NCI-H1694 treated with DMSO at 0.1 percent for 48 hours (cell line): ENCODE results near the gene AKAP14.
"Not testable (repeated sequence)": the region's sequence is repeated elsewhere in the genome, so short reads cannot be mapped to it uniquely, and the experiment has no call there.

Experiments used
- DNase-seq: peaks from one replicate; lab custom pipeline; 2025; lab: John Stamatoyannopoulos, UW

Gene AKAP14

GRCh38 chrX:119922391-119922790, 26.7 kb downstream of the AKAP14 start:
- DNase-seq = not testable (repeated sequence)

- DNase-seq = no peak
Measured at GRCh38 chrX:119935215-119935874, 39.7 kb downstream of the AKAP14 start.

- DNase-seq = no peak
Measured at GRCh38 chrX:119941336-119941735, 45.6 kb downstream of the AKAP14 start.

- no peak for DNase-seq
Measured at GRCh38 chrX:119942173-119942819, 46.6 kb downstream of the AKAP14 start.

- DNase-seq = no peak
Measured at GRCh38 chrX:119942831-119943184, 47.1 kb downstream of the AKAP14 start.

DNA sequence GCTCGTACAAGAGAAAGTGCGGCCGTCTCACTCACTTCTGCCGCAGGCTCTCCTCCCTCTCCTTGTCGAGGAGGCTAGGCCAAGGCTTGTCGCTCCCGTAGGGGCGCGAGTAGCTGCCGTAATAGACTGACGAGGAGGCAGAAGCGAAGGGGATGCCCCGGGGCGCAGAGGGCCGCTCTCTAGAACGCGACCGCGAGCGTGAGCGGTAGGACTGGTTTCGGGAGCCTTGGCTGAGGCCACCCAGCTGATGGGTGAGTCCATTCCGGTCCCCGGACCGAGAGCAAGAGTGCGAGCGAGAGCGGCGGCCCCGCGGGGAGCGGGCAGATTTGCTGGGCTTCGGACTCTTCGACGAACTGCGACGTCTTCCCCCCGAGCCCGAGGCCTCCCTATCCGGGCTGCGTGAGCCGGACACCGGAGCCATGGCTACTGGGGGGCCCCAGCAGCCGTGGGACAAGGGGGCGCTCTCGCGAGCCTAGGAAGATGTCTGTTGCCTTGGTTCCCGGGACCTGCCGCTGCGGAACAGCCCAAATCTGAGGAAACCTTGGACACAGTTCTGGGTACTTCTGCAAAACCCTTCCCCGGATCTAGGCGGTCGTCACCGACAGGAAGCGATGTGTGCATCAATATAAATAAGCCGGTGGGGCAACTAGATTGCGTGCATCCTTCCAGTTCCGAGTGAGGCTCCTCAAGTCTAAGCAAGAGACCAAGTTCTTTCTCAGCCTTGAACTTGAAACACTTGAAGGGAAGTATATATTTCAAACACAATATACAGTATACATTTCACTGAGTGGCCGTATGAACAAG, 47.7 kb downstream of the AKAP14 start, which contains the start of gene NKAP:
TSS of gene NKAP (minus strand) at position 567 of the 804 bp plus-strand sequence. CDS start at position 421, 146 bp downstream.
- DNase-seq = peak; percentile 84

DNA sequence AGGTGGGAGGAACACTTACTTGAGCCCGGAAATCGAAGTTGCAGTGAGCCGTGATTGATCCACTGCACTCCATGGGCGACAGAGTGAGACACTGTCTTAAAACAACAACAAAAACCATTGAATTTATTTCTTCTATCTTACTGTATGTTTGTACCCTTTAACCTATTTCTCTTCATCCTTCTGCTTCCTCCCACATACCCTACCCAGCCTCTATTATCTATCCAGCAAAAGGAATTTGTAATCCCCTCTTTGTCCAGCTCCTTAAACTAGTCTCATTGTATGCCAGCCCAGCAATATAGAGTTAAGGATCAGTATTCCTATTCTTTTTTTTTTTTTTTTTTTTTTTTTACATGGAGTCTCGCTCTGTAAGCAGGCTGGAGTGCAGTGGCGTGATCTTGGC, 49.8 kb downstream of the AKAP14 start:
- no peak for DNase-seq

- DNase-seq = no peak
Measured at GRCh38 chrX:119948381-119948780, 52.7 kb downstream of the AKAP14 start.

- DNase-seq = no peak
Measured at GRCh38 chrX:119954374-119954773, 58.7 kb downstream of the AKAP14 start.

DNA sequence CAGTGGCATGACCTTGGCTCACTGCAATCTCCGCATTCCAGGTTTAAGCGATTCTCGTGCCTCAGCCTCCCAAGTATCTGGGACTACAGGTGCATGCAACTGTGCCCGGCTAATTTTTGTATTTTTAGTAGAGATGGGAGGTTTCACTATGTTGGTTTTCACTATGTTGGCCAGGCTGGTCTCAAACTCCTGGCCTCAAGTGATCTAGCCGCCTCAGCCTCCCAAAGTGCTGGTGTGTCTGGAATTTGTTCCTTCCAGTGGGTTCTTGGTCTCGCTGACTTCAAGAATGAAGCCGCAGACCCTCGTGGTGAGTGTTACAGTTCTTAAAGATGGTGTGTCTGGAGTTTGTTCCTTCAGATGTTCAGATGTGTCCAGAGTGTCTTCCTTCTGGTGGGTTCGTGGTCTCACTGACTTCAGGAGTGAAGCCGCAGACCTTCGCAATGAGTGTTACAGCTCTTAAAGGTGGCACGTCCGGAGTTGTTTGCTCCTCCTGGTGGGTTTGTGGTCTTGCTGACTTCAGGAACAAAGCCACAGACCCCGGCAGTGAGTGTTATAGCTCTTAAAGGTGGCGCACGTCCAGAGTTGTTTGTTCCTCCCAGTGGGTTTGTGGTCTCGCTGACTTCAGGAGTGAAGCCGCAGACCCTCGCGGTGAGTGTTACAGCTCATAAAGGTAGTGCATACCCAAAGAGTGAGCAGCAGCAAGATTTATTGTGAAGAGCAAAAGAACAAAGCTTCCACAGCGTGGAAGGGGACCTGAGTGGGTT, 60.3 kb downstream of the AKAP14 start:
- not testable (repeated sequence) for DNase-seq

DNA sequence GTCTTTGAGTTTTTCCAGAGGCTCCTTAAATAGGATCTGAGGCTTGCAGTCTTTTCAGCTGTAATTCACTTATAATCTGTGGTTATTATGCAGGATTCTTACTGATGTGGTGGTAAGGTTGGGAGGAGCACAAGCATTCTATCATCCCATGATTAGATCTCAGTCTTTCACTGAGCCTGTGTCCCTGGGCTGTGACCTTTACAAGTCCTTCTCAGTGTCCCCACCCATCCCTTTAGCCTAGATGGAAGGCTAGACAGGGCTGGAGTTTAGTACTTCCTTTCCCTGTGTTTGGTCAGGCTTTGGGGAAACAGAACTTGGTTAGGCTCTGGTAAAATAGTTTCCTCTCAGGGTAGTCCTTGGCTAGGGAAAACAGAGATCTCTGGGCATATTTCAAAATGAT, 64.9 kb downstream of the AKAP14 start:
- DNase-seq = no peak

- not testable (repeated sequence) for DNase-seq
Measured at GRCh38 chrX:119966837-119967236, 71.1 kb downstream of the AKAP14 start.
